22Rv1 (cell line): ENCODE results near the gene GPR37.

Source experiments
- CTCF ChIP-seq: fragments of 450-650 bp; IDR thresholded peaks from 2 replicates; pipeline ENCODE4 v1.5.1; 2017; ENCODE audit warnings: mild to moderate bottlenecking
- ZFX ChIP-seq: fragments of 450-650 bp; IDR thresholded peaks from 2 replicates; pipeline ENCODE4 v1.6.1; 2017; ENCODE audit warnings: antibody characterized with exemption, borderline replicate concordance

- no peak for TF ChIP-seq CTCF
- TF ChIP-seq ZFX, result no peak
Measured at GRCh38 chr7:124720195-124720594, 45.4 kb downstream of the GPR37 start.
